ENCODE data around the gene MYO7B.
A peak's percentile ranks its signal among the peaks of the same experiment; 100 is the strongest.

The MYO7B gene

GRCh38 chr2:127609818-127610217, 74.3 kb downstream of the MYO7B start:
- DNase-seq (ENCODE audit: low spot score): peak; percentile 11

- DNase-seq (ENCODE audit: low spot score): peak; percentile 6
Observed at GRCh38 chr2:127610561-127610960, 75.1 kb downstream of the MYO7B start.

- peak; percentile 9 for DNase-seq (ENCODE audit: low spot score)
Observed at GRCh38 chr2:127611076-127611925, 75.8 kb downstream of the MYO7B start.

- DNase-seq (ENCODE audit: low spot score): peak; percentile 6
Observed at GRCh38 chr2:127612111-127612822, 76.8 kb downstream of the MYO7B start.

- peak; percentile 0 for DNase-seq (ENCODE audit: low spot score)
Observed at GRCh38 chr2:127614246-127614645, 78.8 kb downstream of the MYO7B start.

GRCh38 chr2:127614731-127615130, 79.2 kb downstream of the MYO7B start:
- DNase-seq (ENCODE audit: low spot score): no peak

- no peak for DNase-seq (ENCODE audit: low spot score)
Observed at GRCh38 chr2:127615511-127616166, 80.2 kb downstream of the MYO7B start.

- DNase-seq (ENCODE audit: low spot score): peak; percentile 3
Observed at GRCh38 chr2:127618551-127619202, 83.2 kb downstream of the MYO7B start.

GRCh38 chr2:127619203-127619590, 83.7 kb downstream of the MYO7B start:
- DNase-seq (ENCODE audit: low spot score): peak; percentile 6

- DNase-seq (ENCODE audit: low spot score): peak; percentile 20
Observed at GRCh38 chr2:127619877-127620705, 84.6 kb downstream of the MYO7B start.

- DNase-seq (ENCODE audit: low spot score): no peak
Observed at GRCh38 chr2:127620866-127621265, 85.4 kb downstream of the MYO7B start.

GRCh38 chr2:127621981-127622431, 86.5 kb downstream of the MYO7B start:
- DNase-seq (ENCODE audit: low spot score): no peak

- DNase-seq (ENCODE audit: low spot score): no peak
Observed at GRCh38 chr2:127622561-127623387, 87.3 kb downstream of the MYO7B start.

- DNase-seq (ENCODE audit: low spot score): no peak
Observed at GRCh38 chr2:127623388-127624319, 88.2 kb downstream of the MYO7B start.

- no peak for DNase-seq (ENCODE audit: low spot score)
Observed at GRCh38 chr2:127624320-127624755, 88.9 kb downstream of the MYO7B start.

GRCh38 chr2:127624756-127625571, 89.5 kb downstream of the MYO7B start:
- DNase-seq (ENCODE audit: low spot score): no peak

GRCh38 chr2:127625572-127625951, 90.1 kb downstream of the MYO7B start:
- no peak for DNase-seq (ENCODE audit: low spot score)

- no peak for DNase-seq (ENCODE audit: low spot score)
Observed at GRCh38 chr2:127626175-127626574, 90.7 kb downstream of the MYO7B start.

All from D341Med (cell line).